Measurements from ENCODE around the gene C17orf100. TPM values are rescaled to one million over a fixed set of nuclear protein-coding genes. Genes with fewer than 3 reads are reported as not detected.

C17orf100 gene
- total RNA-seq, 1 donor from 2014 or later: 6.1 TPM

GRCh38 chr17:6668219-6668618, 16.7 kb downstream of the C17orf100 start:
- Mint-ChIP-seq H3K27ac (no peak overlapping the region), H3K4me3 (no peak overlapping the region), H3K27me3 (ENCODE audit: low read depth) (peaks cover 38% of the 10 kb centered on the region), H3K9me3 (no peaks in the 10 kb centered on the region), H3K36me3 (no peaks in the 10 kb centered on the region), H3K4me1 (no peaks in the 10 kb centered on the region)
- no peak for TF ChIP-seq CTCF (IDR thresholded peaks at IDR 0.05; ENCODE audit: unreplicated experiment)
- no peak for DNase-seq (ENCODE audit: low spot score in 2 of 2, unreplicated experiment in 2 of 2)

- no peak for DNase-seq (ENCODE audit: low spot score in 2 of 2, unreplicated experiment in 2 of 2)
- Mint-ChIP-seq H3K4me3 (no peak overlapping the region), H3K27me3 (ENCODE audit: low read depth) (peaks cover 34% of the 10 kb centered on the region), H3K36me3 (no peaks in the 10 kb centered on the region), H3K9me3 (no peaks in the 10 kb centered on the region), H3K4me1 (no peaks in the 10 kb centered on the region), H3K27ac (no peak overlapping the region)
- TF ChIP-seq CTCF (IDR thresholded peaks at IDR 0.05; ENCODE audit: unreplicated experiment): no peak
Observed at GRCh38 chr17:6668727-6669425, 17.3 kb downstream of the C17orf100 start.

GRCh38 chr17:6669479-6670212, 18.1 kb downstream of the C17orf100 start:
- H3K36me3 Mint-ChIP-seq: no peaks in the 10 kb centered on the region
- no peak overlapping the region for H3K4me3 Mint-ChIP-seq
- no peak for DNase-seq (ENCODE audit: low spot score in 2 of 2, unreplicated experiment in 2 of 2)
- no peak for TF ChIP-seq CTCF (IDR thresholded peaks at IDR 0.05; ENCODE audit: unreplicated experiment)
- peaks cover 30% of the 10 kb centered on the region for H3K27me3 Mint-ChIP-seq (ENCODE audit: low read depth)
- no peak overlapping the region for H3K27ac Mint-ChIP-seq
- no peaks in the 10 kb centered on the region for H3K4me1 Mint-ChIP-seq
- no peaks in the 10 kb centered on the region for H3K9me3 Mint-ChIP-seq

GRCh38 chr17:6670571-6670970, 19.0 kb downstream of the C17orf100 start:
- H3K4me3 Mint-ChIP-seq: no peak overlapping the region
- H3K27ac Mint-ChIP-seq: no peak overlapping the region
- no peak for TF ChIP-seq CTCF (IDR thresholded peaks at IDR 0.05; ENCODE audit: unreplicated experiment)
- no peaks in the 10 kb centered on the region for H3K9me3 Mint-ChIP-seq
- H3K4me1 Mint-ChIP-seq: no peaks in the 10 kb centered on the region
- peaks cover 30% of the 10 kb centered on the region for H3K27me3 Mint-ChIP-seq (ENCODE audit: low read depth)
- no peaks in the 10 kb centered on the region for H3K36me3 Mint-ChIP-seq
- no peak for DNase-seq (ENCODE audit: low spot score in 2 of 2, unreplicated experiment in 2 of 2)

GRCh38 chr17:6670999-6671398, 19.4 kb downstream of the C17orf100 start:
- no peaks in the 10 kb centered on the region for H3K4me1 Mint-ChIP-seq
- no peak for DNase-seq (ENCODE audit: low spot score in 2 of 2, unreplicated experiment in 2 of 2)
- TF ChIP-seq CTCF (IDR thresholded peaks at IDR 0.05; ENCODE audit: unreplicated experiment): no peak
- H3K4me3 Mint-ChIP-seq: no peak overlapping the region
- H3K36me3 Mint-ChIP-seq: no peaks in the 10 kb centered on the region
- H3K27ac Mint-ChIP-seq: no peak overlapping the region
- H3K27me3 Mint-ChIP-seq (ENCODE audit: low read depth): peaks cover 28% of the 10 kb centered on the region
- H3K9me3 Mint-ChIP-seq: no peaks in the 10 kb centered on the region
